DND-41 (cell line): Measurements from ENCODE around the gene B3GALNT1.

Source experiments
- EZH2 ChIP-seq: IDR thresholded peaks from 3 replicates; pipeline ENCODE4 v1.6.1; 2012; ENCODE audit warnings: borderline replicate concordance, low read depth, mild to moderate bottlenecking, moderate library complexity, low read length, inconsistent platforms; ENCODE audit not compliant: severe bottlenecking
- TF ChIP-seq, protein P1 (sequence below): IDR thresholded peaks from 2 replicates; pipeline ENCODE4 v1.5.1; 2012; ENCODE audit warnings: borderline replicate concordance, low read length, moderate library complexity, mild to moderate bottlenecking; ENCODE audit not compliant: poor library complexity, severe bottlenecking; ENCODE audit errors: extremely low read depth

DNA sequence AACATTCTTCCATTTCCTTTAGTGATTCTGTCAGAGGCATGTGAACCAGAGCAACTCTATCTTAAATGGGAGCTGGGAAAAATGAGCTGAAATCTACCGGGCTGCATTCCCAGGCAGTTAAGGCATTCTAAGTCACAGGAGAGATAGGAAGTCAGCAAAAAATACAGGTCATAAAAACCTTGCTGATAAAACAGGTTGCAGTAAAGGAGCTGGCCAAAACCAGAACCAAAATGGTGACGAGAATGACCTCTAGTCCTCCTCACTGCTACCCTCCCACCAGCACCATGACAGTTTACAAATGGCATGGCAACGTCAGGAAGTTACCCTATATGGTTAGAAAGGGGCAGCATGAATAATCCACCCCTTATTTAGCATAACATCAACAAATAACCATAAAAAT is 66.4 kb downstream of the B3GALNT1 start:
- TF ChIP-seq, protein P1, sequence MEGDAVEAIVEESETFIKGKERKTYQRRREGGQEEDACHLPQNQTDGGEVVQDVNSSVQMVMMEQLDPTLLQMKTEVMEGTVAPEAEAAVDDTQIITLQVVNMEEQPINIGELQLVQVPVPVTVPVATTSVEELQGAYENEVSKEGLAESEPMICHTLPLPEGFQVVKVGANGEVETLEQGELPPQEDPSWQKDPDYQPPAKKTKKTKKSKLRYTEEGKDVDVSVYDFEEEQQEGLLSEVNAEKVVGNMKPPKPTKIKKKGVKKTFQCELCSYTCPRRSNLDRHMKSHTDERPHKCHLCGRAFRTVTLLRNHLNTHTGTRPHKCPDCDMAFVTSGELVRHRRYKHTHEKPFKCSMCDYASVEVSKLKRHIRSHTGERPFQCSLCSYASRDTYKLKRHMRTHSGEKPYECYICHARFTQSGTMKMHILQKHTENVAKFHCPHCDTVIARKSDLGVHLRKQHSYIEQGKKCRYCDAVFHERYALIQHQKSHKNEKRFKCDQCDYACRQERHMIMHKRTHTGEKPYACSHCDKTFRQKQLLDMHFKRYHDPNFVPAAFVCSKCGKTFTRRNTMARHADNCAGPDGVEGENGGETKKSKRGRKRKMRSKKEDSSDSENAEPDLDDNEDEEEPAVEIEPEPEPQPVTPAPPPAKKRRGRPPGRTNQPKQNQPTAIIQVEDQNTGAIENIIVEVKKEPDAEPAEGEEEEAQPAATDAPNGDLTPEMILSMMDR = no peak
- TF ChIP-seq EZH2 = no peak
